Testis (tissue), 3 donors: Measurements from ENCODE around the gene DDHD1. TPM values are rescaled to one million over a fixed set of nuclear protein-coding genes. Genes with fewer than 3 reads are reported as not detected.
"Not testable (repeated sequence)": the region's sequence is repeated elsewhere in the genome, so short reads cannot be mapped to it uniquely, and the experiment has no call there.

Source experiments
- DNase-seq: peaks from one replicate; pipeline ENCODE4 v3.0.0-alpha.2; 2019
- H3K27ac ChIP-seq, 2 donors: fragments of 200-600 bp; sonication (generic); one replicate each; pipeline ENCODE4 v1.5.1; 2019
- H3K27me3 ChIP-seq: fragments of 200-600 bp; sonication (generic); one replicate; pipeline ENCODE4 v1.5.1; 2019
- H3K36me3 ChIP-seq: fragments of 200-600 bp; sonication (generic); one replicate; pipeline ENCODE4 v1.5.1; 2017; ENCODE audit warnings: low read depth; ENCODE audit errors: missing control alignments
- H3K4me1 ChIP-seq: fragments of 200-600 bp; sonication (generic); one replicate; pipeline ENCODE4 v1.5.1; 2019
- H3K4me3 ChIP-seq, 2 donors: fragments of 200-600 bp; sonication (generic); one replicate each; pipeline ENCODE4 v1.5.1; 2017 to 2019
- H3K9me3 ChIP-seq: fragments of 200-600 bp; sonication (generic); one replicate; pipeline ENCODE4 v1.5.1; 2017
- CTCF ChIP-seq, 3 experiments: fragments of 450-650 bp in 2 of 3; fragments of 200-600 bp in 1 of 3; sonication (generic) in 1 of 3; IDR thresholded peaks; one replicate each; pipeline ENCODE4 v1.5.1; 2016 to 2019; ENCODE audit warnings: antibody characterized with exemption in 3 of 3, mild to moderate bottlenecking in 2 of 3, moderate library complexity in 1 of 3
- POLR2A ChIP-seq: fragments of 450-650 bp; IDR thresholded peaks from one replicate; pipeline ENCODE4 v1.6.1; 2017; ENCODE audit warnings: antibody characterized with exemption, mild to moderate bottlenecking, moderate library complexity
- WGBS, 2 donors: methylation state at CpG; one replicate each; pipeline ENCODE4 v1.1.5; 2018; 5-methylcytosine and 5-hydroxymethylcytosine counted together
- intact Hi-C: fragments of 100-400 bp; cut with DNase I; formaldehyde crosslinking; loops from one replicate; pipeline ENCODE4 v1.15.1; 2023; ENCODE audit warnings: low total_unique reads
- polyA plus RNA-seq: library from polyadenylated mRNA; stranded (reverse); fragments of 350-450 nt; fragmentation: Illumina TruSeq; extraction: RNeasy Lipid Tissue Mini Kit (QIAGEN cat#74804); gene quantifications from one replicate; pipeline ENCODE4 v1.2.3, GENCODE V29; 2014; ENCODE audit warnings: low read depth, low replicate concordance; ENCODE audit not compliant: insufficient read depth
- total RNA-seq, 2 donors: library from RNA; depleted of rRNA; stranded (reverse); fragments of >200 nt; gene quantifications; one replicate each; pipeline ENCODE4 v1.2.3, GENCODE V29; 2016

DDHD1 gene
- total and polyA plus RNA-seq, 3 donors from 2014 or later, result 41.6 to 76.2 (median 72.7) TPM

- no peaks in the 10 kb centered on the region for H3K4me1 ChIP-seq
- TF ChIP-seq POLR2A, result no peak
- TF ChIP-seq CTCF (IDR thresholded peaks at IDR 0.05), result no peak
- intact Hi-C loops, result no loop called here
- no peak overlapping the region for H3K27ac ChIP-seq
- H3K9me3 ChIP-seq, result no peaks in the 10 kb centered on the region
- no peaks in the 10 kb centered on the region for H3K36me3 ChIP-seq
- H3K27me3 ChIP-seq, result no peaks in the 10 kb centered on the region
- 93% methylated on average over 4 of the region's 4 CpGs for WGBS, 2 donors
- H3K4me3 ChIP-seq, result no peak overlapping the region
- DNase-seq, result no peak
Measured at GRCh38 chr14:53137568-53138203, 15.4 kb downstream of the DDHD1 start.

GRCh38 chr14:53130491-53130890 is 22.6 kb downstream of the DDHD1 start:
- H3K4me1 ChIP-seq, H3K9me3 ChIP-seq, H3K4me3 ChIP-seq, DNase-seq, H3K27ac ChIP-seq, H3K27me3 ChIP-seq, intact Hi-C loops, H3K36me3 ChIP-seq: not testable (repeated sequence)
- 80 to 86% methylated on average over 8 to 10 of the region's 10 CpGs for WGBS, 2 donors

DNA sequence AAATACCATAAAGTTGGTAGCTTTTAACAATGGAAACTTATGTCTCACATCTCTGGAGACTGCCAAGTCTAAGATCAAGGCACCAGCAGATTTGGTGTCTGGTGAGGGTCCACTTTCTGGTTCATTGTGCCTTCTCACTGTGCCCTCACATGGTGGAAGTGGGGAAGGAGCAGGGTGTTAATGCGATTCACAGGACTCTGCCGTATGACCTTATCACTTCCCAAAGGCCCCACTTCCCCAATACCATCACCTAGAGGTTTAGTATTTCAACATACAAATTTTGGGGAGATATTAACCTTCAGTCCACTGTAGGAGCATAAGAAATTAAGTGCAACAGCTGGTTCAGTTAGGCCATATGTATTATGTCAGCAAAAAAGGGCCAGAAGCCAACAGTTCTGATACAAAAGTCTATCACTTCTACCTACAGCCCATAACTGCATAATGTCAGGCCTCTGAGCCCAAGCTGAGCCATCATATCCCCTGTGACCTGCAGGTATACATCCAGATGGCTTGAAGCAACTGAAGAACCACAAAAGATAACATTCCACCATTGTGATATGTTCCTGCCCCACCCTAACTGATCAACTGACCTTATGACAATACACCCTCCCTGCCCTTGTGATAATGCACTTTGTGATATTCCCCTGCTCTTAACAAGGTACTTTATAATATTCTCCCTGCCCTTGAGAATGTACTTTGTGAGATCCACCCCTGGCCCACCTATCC is 24.7 kb downstream of the DDHD1 start:
- Histone ChIP-seq H3K36me3 (no peaks in the 10 kb centered on the region), H3K27me3 (no peaks in the 10 kb centered on the region), H3K9me3 (no peaks in the 10 kb centered on the region), H3K4me1 (no peaks in the 10 kb centered on the region), H3K4me3 (no peak overlapping the region), H3K27ac (no peak overlapping the region)
- intact Hi-C loops, result no loop called here
- WGBS, 2 donors, result 80 to 86% methylated on average over 2 of the region's 2 CpGs
- TF ChIP-seq POLR2A (no peak), CTCF (IDR thresholded peaks at IDR 0.05) (no peak)
- no peak for DNase-seq

- intact Hi-C loops, result no loop called here
- Histone ChIP-seq H3K4me3 (no peak overlapping the region), H3K9me3 (no peaks in the 10 kb centered on the region), H3K36me3 (no peaks in the 10 kb centered on the region), H3K27me3 (no peaks in the 10 kb centered on the region), H3K4me1 (no peaks in the 10 kb centered on the region), H3K27ac (no peak overlapping the region)
- 92 to 94% methylated on average over 7 of the region's 7 CpGs for WGBS, 2 donors
- no peak for DNase-seq
- TF ChIP-seq CTCF (IDR thresholded peaks at IDR 0.05), result no peak
- no peak for TF ChIP-seq POLR2A
Measured at GRCh38 chr14:53127832-53128231, 25.3 kb downstream of the DDHD1 start.

DNA sequence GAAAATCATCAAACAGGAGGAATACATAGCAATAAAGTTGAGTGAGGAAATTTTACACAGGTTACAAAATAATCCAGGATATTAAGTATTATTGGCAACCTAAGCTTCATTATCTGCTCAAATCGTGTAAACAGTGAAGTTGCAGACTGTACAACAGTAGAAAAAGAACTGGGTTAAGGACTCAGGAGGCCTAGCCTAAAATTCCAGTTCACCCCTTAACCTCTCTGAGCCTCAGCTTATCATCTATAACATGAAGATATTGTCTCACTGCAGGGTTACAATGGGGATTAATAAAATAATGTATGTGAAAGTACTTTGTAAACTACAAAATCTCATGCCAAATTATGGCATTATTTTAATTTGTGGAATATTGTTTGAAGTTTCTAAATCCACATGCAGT is 26.0 kb downstream of the DDHD1 start:
- Histone ChIP-seq H3K4me1 (no peaks in the 10 kb centered on the region), H3K9me3 (no peaks in the 10 kb centered on the region), H3K4me3 (no peak overlapping the region), H3K27me3 (no peaks in the 10 kb centered on the region), H3K27ac (peak overlapping the region in 1 of 2 donors; percentile 34), H3K36me3 (no peaks in the 10 kb centered on the region)
- TF ChIP-seq CTCF (IDR thresholded peaks at IDR 0.05) (no peak), POLR2A (no peak)
- intact Hi-C loops, result no loop called here
- no peak for DNase-seq
- WGBS, 2 donors, result 27 to 29% methylated on average over 1 of the region's 1 CpG
